ENCODE measurements around the gene ABCA1. TPM values are rescaled to one million over a fixed set of nuclear protein-coding genes. Genes with fewer than 3 reads are reported as not detected.
"Not testable (repeated sequence)": the region's sequence is repeated elsewhere in the genome, so short reads cannot be mapped to it uniquely, and the experiment has no call there.

ABCA1 gene
- total RNA-seq, 4 donors from 2014 or later, result 4.9 to 23.8 (median 21.5) TPM

GRCh38 chr9:104855807-104856206 is 72.1 kb downstream of the ABCA1 start:
- DNase-seq (peak in 1 of 2 donors; percentile 46), ATAC-seq (peak; percentile 54 to 66)
- Histone ChIP-seq H3K9me3 (no peaks in the 10 kb centered on the region), H3K36me3 (peaks cover 3 to 23% of the 10 kb centered on the region in 2 donors), H3K27me3 (no peaks in the 10 kb centered on the region), H3K4me1 (peaks cover 25 to 31% of the 10 kb centered on the region in 2 donors), H3K4me3 (no peak overlapping the region), H3K27ac (peak overlapping the region; percentile 42 to 65 (median 57))
- TF ChIP-seq CTCF (IDR thresholded peaks at IDR 0.05 in 4 of 5, conservative IDR thresholded peaks at IDR 0.05 in 1 of 5) (no peak), POLR2A (IDR thresholded peaks at IDR 0.05) (no peak)
- in situ Hi-C loops (cut with MboI; ENCODE audit: low sequenced_read_pairs in 4 of 4), result loop anchor here in 2 of 4 donors (25.0 kb wide), 2 partner anchors 131 to 556 kb away; no protein-coding TSS in a partner anchor
- intact Hi-C loops (cut with DNase I; ENCODE audit: low total_unique reads), result no loop called here

DNA sequence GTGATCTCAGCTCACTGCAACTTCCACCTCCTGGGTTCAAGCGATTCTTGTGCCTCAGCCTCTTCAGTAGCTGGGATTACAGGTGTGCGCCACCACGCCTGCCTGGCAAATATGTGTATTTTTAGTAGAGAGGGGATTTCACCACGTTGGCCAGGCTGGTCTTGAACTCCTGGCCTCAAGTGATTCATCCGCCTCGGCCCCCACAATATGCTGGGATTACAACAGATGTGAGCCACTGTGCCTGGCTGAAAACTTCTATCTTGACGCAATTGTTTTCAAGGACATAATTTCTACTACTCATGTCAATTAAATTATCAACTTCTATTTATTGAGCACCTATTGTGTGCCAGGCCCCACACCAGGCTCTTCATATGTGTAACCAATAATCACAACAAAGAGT is 72.7 kb downstream of the ABCA1 start:
- H3K4me1 ChIP-seq, result peaks cover 30 to 34% of the 10 kb centered on the region in 2 donors
- DNase-seq; intact Hi-C loops (cut with DNase I; ENCODE audit: low total_unique reads); ATAC-seq; H3K4me3 ChIP-seq; H3K27me3 ChIP-seq; H3K9me3 ChIP-seq: not testable (repeated sequence)
- in situ Hi-C loops (cut with MboI; ENCODE audit: low sequenced_read_pairs in 4 of 4), result loop anchor here in 2 of 4 donors (25.0 kb wide), 2 partner anchors 132 to 557 kb away; no protein-coding TSS in a partner anchor
- H3K36me3 ChIP-seq, result peaks cover 3 to 22% of the 10 kb centered on the region in 2 donors
- peak overlapping the region in 3 of 4 donors; percentile 4 to 42 (median 34) for H3K27ac ChIP-seq

- H3K36me3 ChIP-seq, result peaks cover 3 to 22% of the 10 kb centered on the region in 2 donors
- ATAC-seq, result peak; percentile 27 to 34
- in situ Hi-C loops (cut with MboI; ENCODE audit: low sequenced_read_pairs in 4 of 4), result loop anchor here in 2 of 4 donors (25.0 kb wide), 2 partner anchors 133 to 558 kb away; no protein-coding TSS in a partner anchor
- no peak for DNase-seq
- no peaks in the 10 kb centered on the region for H3K27me3 ChIP-seq
- TF ChIP-seq CTCF (IDR thresholded peaks at IDR 0.05 in 4 of 5, conservative IDR thresholded peaks at IDR 0.05 in 1 of 5) (no peak), POLR2A (IDR thresholded peaks at IDR 0.05) (no peak)
- H3K9me3 ChIP-seq, result no peaks in the 10 kb centered on the region
- H3K4me1 ChIP-seq, result peaks cover 32 to 34% of the 10 kb centered on the region in 2 donors
- peak overlapping the region; percentile 4 to 34 (median 15) for H3K27ac ChIP-seq
- no peak overlapping the region for H3K4me3 ChIP-seq
- intact Hi-C loops (cut with DNase I; ENCODE audit: low total_unique reads), result no loop called here
These were observed 73.3 kb downstream of the ABCA1 start for GRCh38 chr9:104854613-104855012.

GRCh38 chr9:104853683-104854082 is 74.3 kb downstream of the ABCA1 start:
- in situ Hi-C loops (cut with MboI; ENCODE audit: low sequenced_read_pairs in 4 of 4) (loop anchor here in 2 of 4 donors (25.0 kb wide), 2 partner anchors 134 to 559 kb away; no protein-coding TSS in a partner anchor), intact Hi-C loops (cut with DNase I; ENCODE audit: low total_unique reads) (no loop called here)
- DNase-seq (no peak), ATAC-seq (no peak)
- no peaks in the 10 kb centered on the region for H3K27me3 ChIP-seq
- peaks cover 25 to 34% of the 10 kb centered on the region in 2 donors for H3K4me1 ChIP-seq
- H3K9me3 ChIP-seq, result no peaks in the 10 kb centered on the region
- H3K36me3 ChIP-seq, result peaks cover 3 to 18% of the 10 kb centered on the region in 2 donors
- peak overlapping the region in 2 of 4 donors; percentile 4 to 6 for H3K27ac ChIP-seq
- TF ChIP-seq CTCF (IDR thresholded peaks at IDR 0.05 in 4 of 5, conservative IDR thresholded peaks at IDR 0.05 in 1 of 5), result no peak
- TF ChIP-seq POLR2A (IDR thresholded peaks at IDR 0.05), result no peak
- H3K4me3 ChIP-seq, result no peak overlapping the region

DNA sequence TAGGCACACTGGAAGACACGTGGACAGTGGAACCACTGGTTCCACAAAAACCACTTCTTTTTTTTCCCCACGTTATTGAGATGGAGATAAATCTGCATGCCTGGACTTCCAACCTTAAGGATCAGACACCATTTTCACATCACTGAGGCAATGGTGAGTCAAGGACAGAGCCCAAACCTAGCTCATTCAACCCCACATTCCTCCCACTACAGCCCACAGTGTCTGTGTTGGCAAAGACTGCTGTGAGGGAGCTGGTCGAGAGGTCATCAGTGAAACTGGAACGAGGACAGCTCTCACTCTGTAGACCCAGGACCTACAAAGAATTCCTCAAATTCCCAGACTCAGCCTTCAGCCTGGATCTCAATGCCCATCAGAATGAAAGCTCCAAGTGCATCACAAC is 74.8 kb downstream of the ABCA1 start:
- Histone ChIP-seq H3K9me3 (no peaks in the 10 kb centered on the region), H3K27ac (peak overlapping the region in 1 of 4 donors; percentile 6), H3K4me1 (peaks cover 25 to 33% of the 10 kb centered on the region in 2 donors), H3K36me3 (peaks cover 3 to 12% of the 10 kb centered on the region in 2 donors), H3K4me3 (no peak overlapping the region), H3K27me3 (no peaks in the 10 kb centered on the region)
- in situ Hi-C loops (cut with MboI; ENCODE audit: low sequenced_read_pairs in 4 of 4), result loop anchor here in 2 of 4 donors (25.0 kb wide), 2 partner anchors 134 to 559 kb away; no protein-coding TSS in a partner anchor
- no peak for ATAC-seq
- intact Hi-C loops (cut with DNase I; ENCODE audit: low total_unique reads), result no loop called here
- no peak for TF ChIP-seq CTCF (IDR thresholded peaks at IDR 0.05 in 4 of 5, conservative IDR thresholded peaks at IDR 0.05 in 1 of 5)
- TF ChIP-seq POLR2A (IDR thresholded peaks at IDR 0.05), result no peak
- DNase-seq, result no peak
